HG03442 (cell line): ENCODE data around the gene JAK1.
A peak's percentile ranks its signal among the peaks of the same experiment; 100 is the strongest.
"Not testable (repeated sequence)": the region's sequence is repeated elsewhere in the genome, so short reads cannot be mapped to it uniquely, and the experiment has no call there.

Source experiments
- ATAC-seq: cut with Tn5 transposase; IDR thresholded peaks from one replicate; pipeline ENCODE4 v1.9.1; 2021; ENCODE audit warnings: mild to moderate bottlenecking, moderate library complexity; ENCODE audit not compliant: unreplicated experiment

JAK1 gene

GRCh38 chr1:64844175-64844574 lies 122.2 kb downstream of the JAK1 start:
- ATAC-seq = no peak

GRCh38 chr1:64843675-64844074 lies 122.7 kb downstream of the JAK1 start:
- ATAC-seq = no peak

GRCh38 chr1:64842224-64842623 lies 124.1 kb downstream of the JAK1 start:
- no peak for ATAC-seq

- ATAC-seq = no peak
Measured at GRCh38 chr1:64841330-64842065, 124.9 kb downstream of the JAK1 start.

GRCh38 chr1:64839732-64840405 lies 126.5 kb downstream of the JAK1 start:
- no peak for ATAC-seq

GRCh38 chr1:64839261-64839660 lies 127.1 kb downstream of the JAK1 start:
- no peak for ATAC-seq

- ATAC-seq = no peak
Measured at GRCh38 chr1:64838486-64838885, 127.9 kb downstream of the JAK1 start.

GRCh38 chr1:64836802-64837201 lies 129.5 kb downstream of the JAK1 start:
- no peak for ATAC-seq

GRCh38 chr1:64834734-64835133 lies 131.6 kb downstream of the JAK1 start:
- ATAC-seq = no peak

GRCh38 chr1:64830030-64830651 lies 136.2 kb downstream of the JAK1 start:
- ATAC-seq = no peak

GRCh38 chr1:64829411-64830029 lies 136.8 kb downstream of the JAK1 start:
- ATAC-seq = no peak

GRCh38 chr1:64828829-64829228 lies 137.5 kb downstream of the JAK1 start:
- ATAC-seq = no peak

- peak; percentile 72 for ATAC-seq
Measured at GRCh38 chr1:64826991-64827390, 139.4 kb downstream of the JAK1 start.

- ATAC-seq = peak; percentile 72
Measured at GRCh38 chr1:64823691-64824476, 142.5 kb downstream of the JAK1 start.

GRCh38 chr1:64822621-64823020 lies 143.7 kb downstream of the JAK1 start:
- ATAC-seq = no peak

GRCh38 chr1:64820572-64820971 lies 145.8 kb downstream of the JAK1 start:
- ATAC-seq = not testable (repeated sequence)

- ATAC-seq = not testable (repeated sequence)
Measured at GRCh38 chr1:64817364-64817763, 149.0 kb downstream of the JAK1 start.

GRCh38 chr1:64814427-64814826 lies 151.9 kb downstream of the JAK1 start:
- no peak for ATAC-seq

GRCh38 chr1:64811131-64811530 lies 155.2 kb downstream of the JAK1 start:
- ATAC-seq = no peak

- no peak for ATAC-seq
Measured at GRCh38 chr1:64810001-64810400, 156.3 kb downstream of the JAK1 start.

- no peak for ATAC-seq
Measured at GRCh38 chr1:64809309-64809708, 157.0 kb downstream of the JAK1 start.
